PFSK-1 (cell line): Measurements from ENCODE around the gene PIANP.

Source experiments
- FOXP2 ChIP-seq: optimal IDR thresholded peaks from 2 replicates; pipeline ENCODE3; 2011; ENCODE audit warnings: borderline replicate concordance, control low read depth, inconsistent platforms; ENCODE audit not compliant: insufficient read depth; ENCODE audit errors: extremely low read length, extremely low read depth
- POLR2AphosphoS5 ChIP-seq: IDR thresholded peaks from 2 replicates; pipeline ENCODE4 v1.6.1; 2012; ENCODE audit warnings: low read depth, mild to moderate bottlenecking, control low read depth, low read length, moderate library complexity
- REST ChIP-seq, 2 experiments: IDR thresholded peaks; 2 replicates each; pipeline versions ENCODE4 v1.6.1 to v1.8.0; 2011 to 2012; ENCODE audit warnings: low read depth in 2 of 2, low read length in 2 of 2, control low read depth in 1 of 2, inconsistent platforms in 1 of 2, mild to moderate bottlenecking in 1 of 2, moderate library complexity in 1 of 2; ENCODE audit not compliant: insufficient read depth in 1 of 2
- SIN3A ChIP-seq: IDR thresholded peaks from 2 replicates; pipeline ENCODE4 v1.6.1; 2012; ENCODE audit warnings: mild to moderate bottlenecking, low read length, moderate library complexity, borderline replicate concordance; ENCODE audit not compliant: insufficient read depth
- TAF1 ChIP-seq: IDR thresholded peaks from 2 replicates; pipeline ENCODE4 v1.6.1; 2012; ENCODE audit warnings: low read length, control low read depth, borderline replicate concordance; ENCODE audit not compliant: insufficient read depth

- TF ChIP-seq POLR2AphosphoS5 = no peak
- TF ChIP-seq REST (IDR thresholded peaks at IDR 0.05; ENCODE audit: insufficient read depth in 1 of 2, low read depth in 2 of 2, low read length in 2 of 2) = no peak
- no peak for TF ChIP-seq TAF1
- TF ChIP-seq FOXP2 = no peak
- TF ChIP-seq SIN3A = no peak
Measured at GRCh38 chr12:6735448-6736191, 35.0 kb upstream of the PIANP start.
